AG10803 (cell line): ENCODE measurements around the gene SLC25A26.

Experiments used
- DNase-seq: peaks from one replicate; pipeline ENCODE4 v3.0.0; 2010; ENCODE audit warnings: low read depth
- H3K4me3 ChIP-seq: 2 replicates; pipeline ENCODE4 v1.5.1; 2011; ENCODE audit warnings: mild to moderate bottlenecking, low read length, control low read depth
- CTCF ChIP-seq: conservative IDR thresholded peaks from 2 replicates; pipeline ENCODE4 v1.5.1; 2011; ENCODE audit warnings: mild to moderate bottlenecking, low read length, control low read depth, inconsistent platforms

SLC25A26 gene, protein sequence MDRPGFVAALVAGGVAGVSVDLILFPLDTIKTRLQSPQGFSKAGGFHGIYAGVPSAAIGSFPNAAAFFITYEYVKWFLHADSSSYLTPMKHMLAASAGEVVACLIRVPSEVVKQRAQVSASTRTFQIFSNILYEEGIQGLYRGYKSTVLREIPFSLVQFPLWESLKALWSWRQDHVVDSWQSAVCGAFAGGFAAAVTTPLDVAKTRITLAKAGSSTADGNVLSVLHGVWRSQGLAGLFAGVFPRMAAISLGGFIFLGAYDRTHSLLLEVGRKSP

DNA sequence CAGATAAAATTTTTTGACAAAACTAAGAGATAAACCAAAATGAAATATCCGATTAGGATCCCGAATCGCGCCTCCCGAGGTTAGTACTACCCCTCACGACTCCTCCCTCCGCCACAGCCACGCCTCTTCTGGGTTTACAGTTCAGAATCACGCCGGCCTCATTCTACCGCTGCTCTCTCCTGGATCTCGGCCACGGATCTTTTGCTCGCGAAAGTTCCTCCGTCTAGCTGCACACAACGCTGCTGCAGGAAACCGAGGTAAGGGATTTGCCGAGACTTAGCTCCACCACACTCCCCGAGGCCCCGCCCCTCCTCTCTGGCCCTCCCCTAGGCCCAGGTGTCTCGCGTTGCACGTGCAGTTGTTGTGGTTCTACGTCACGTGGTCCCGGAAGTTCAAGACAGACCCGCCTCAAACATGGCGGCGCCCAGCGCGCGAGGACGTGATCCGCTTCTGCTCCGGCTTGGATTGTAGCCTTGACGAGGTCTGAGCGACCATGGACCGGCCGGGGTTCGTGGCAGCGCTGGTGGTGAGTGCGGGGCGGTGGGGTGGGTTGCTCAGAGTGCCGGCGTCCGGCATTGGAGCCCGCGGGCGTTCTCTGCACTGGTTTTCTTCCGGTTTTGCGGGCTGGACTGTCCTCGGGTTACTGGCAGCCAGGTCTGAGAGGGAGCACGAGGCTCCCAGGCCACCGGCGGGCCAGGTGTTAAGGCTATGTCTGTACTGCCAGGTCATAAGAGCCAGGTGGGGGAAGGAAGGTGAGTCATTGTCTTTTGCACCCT, at the start of gene SLC25A26:
Gene SLC25A26 (plus strand): TSS at position 400 of the 776 bp plus-strand sequence. CDS start 94 bp downstream, at position 494.
- peak within 1 kb of the TSS; percentile 90 for H3K4me3 ChIP-seq
- TF ChIP-seq CTCF = no peak
- peak; percentile 95 for DNase-seq

DNA sequence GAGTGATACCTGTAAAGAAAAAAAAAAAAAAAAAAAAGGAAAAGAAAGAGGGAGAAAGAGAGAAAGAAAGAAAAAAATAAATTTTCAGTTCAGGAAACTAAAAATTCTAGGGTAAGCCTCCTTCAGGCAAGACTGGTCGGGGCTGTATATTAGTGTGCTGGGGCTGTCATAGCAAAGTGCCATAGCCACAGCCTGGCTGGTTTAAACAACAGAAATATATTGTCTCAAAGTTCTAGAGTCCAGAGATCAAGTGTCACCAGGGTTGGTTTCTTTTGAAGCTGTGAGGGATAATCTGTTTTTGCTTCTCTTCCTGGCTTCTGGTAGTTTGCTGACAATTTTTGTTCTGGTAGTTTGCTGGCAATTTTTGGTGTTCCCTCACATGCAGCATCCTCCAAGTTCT, 48.4 kb upstream of the SLC25A26 start:
- H3K4me3 ChIP-seq = no peak overlapping the region
- DNase-seq = no peak
- no peak for TF ChIP-seq CTCF

DNA sequence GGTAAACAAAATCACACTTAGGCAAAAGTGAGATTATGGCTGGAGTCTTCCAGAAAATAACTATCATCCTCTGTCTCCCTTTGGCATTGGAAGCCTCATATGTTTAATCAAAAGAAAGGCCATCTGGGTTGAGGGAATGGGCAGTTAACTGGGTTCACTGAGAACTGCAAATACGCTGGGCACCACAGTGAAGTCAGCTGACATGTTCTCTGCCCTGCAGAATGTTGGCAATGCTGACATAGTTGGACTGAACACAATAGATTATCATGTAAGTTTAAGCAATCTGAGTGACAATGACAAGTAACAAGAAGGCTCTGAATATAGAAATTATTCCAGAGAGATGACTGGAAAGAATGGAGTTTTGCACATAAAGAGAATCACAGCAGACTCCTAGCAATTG, 43.8 kb upstream of the SLC25A26 start:
- DNase-seq = no peak
- no peak overlapping the region for H3K4me3 ChIP-seq
- TF ChIP-seq CTCF = no peak

- DNase-seq = no peak
- TF ChIP-seq CTCF = no peak
- no peak overlapping the region for H3K4me3 ChIP-seq
Measured at GRCh38 chr3:66178206-66178605, 42.6 kb upstream of the SLC25A26 start.

DNA sequence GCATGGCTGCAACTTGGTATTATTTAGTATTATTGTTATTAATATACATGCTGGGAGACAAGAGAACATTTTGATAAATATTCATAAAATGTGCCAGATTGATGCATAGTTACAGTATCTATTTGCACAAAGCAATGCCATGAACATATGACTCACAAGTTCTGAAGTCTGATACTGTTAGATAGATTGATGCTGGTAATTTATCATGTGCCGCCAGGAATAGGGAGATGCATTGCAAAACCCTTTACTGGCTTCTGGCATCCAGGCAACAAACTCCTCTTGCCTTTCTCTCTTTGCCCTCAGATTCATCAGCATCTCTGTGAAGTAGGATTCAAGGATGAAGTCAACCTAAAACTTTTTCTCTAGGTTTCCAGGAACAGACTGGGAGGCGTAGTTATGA, 41.0 kb upstream of the SLC25A26 start:
- no peak overlapping the region for H3K4me3 ChIP-seq
- TF ChIP-seq CTCF = no peak
- peak; percentile 6 for DNase-seq

DNA sequence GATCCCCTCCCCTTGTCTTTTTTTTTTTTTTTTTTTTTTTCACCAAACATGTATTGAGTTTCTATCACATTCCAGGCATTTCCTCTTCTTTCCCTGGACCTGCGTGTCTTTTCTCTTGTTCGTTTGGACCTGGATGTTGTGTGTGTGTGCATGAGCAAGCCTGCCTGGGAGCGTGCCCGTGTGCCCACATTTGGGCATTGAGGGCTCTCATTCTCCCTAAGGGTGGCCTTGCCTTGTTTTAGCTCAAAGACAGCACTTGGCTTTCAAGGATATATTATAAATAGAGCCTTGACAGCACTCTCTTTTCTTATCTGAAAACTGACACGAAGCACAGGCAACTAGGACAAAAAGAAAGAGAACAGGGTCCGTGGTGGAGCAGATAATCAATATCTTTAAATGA, 39.0 kb upstream of the SLC25A26 start:
- DNase-seq = no peak
- no peak overlapping the region for H3K4me3 ChIP-seq
- no peak for TF ChIP-seq CTCF

DNA sequence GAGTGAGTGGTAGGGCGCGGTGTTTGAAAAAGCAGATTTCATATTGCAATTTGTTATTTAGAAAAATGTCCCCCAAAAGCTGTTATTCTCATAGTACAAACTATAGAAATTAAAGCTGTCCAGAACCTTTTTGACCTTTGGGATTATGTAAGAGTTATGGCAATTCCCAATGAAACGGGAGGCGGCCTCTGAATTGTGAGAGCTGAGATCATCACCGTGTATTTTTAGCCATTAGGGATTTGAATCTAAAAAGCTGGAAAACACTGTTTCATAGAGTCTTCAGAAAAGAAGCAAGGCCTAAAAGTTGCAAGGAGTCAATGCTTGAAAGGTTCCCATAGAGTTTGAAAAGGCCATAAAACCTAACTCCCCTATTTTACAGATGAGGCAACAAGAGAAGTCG, 38.6 kb upstream of the SLC25A26 start:
- H3K4me3 ChIP-seq = no peak overlapping the region
- TF ChIP-seq CTCF = no peak
- no peak for DNase-seq
